GM21825 (cell line): ENCODE data around the gene PGAP6.
A peak's percentile ranks its signal among the peaks of the same experiment; 100 is the strongest.
"Not testable (repeated sequence)": the region's sequence is repeated elsewhere in the genome, so short reads cannot be mapped to it uniquely, and the experiment has no call there.

Experiments
- ATAC-seq: cut with Tn5 transposase; IDR thresholded peaks from one replicate; pipeline ENCODE4 v1.9.1; 2021; ENCODE audit warnings: mild to moderate bottlenecking, moderate library complexity; ENCODE audit not compliant: unreplicated experiment

The PGAP6 gene

GRCh38 chr16:404971-405486 lies 23.3 kb upstream of the PGAP6 start:
- ATAC-seq, result no peak

- peak; percentile 47 for ATAC-seq
These were observed 19.9 kb upstream of the PGAP6 start, which contains the start of gene DECR2 for GRCh38 chr16:401468-402348. TSS of gene DECR2 (plus strand) at chr16:401885. CDS start at chr16:401964, 79 bp downstream.

GRCh38 chr16:400061-400591 lies 18.3 kb upstream of the PGAP6 start:
- no peak for ATAC-seq

- no peak for ATAC-seq
These were observed 17.7 kb upstream of the PGAP6 start for GRCh38 chr16:399340-400019.

GRCh38 chr16:398561-399339 lies 17.0 kb upstream of the PGAP6 start:
- ATAC-seq, result no peak

GRCh38 chr16:397736-398332 lies 16.1 kb upstream of the PGAP6 start:
- ATAC-seq, result no peak

- no peak for ATAC-seq
These were observed 15.4 kb upstream of the PGAP6 start, which contains the start of gene NME4 for GRCh38 chr16:397135-397661. TSS of gene NME4 (plus strand) at chr16:397199. CDS start at chr16:397223, 24 bp downstream.

- ATAC-seq, result no peak
These were observed 14.8 kb upstream of the PGAP6 start for GRCh38 chr16:396605-397004.

- no peak for ATAC-seq
These were observed 14.4 kb upstream of the PGAP6 start for GRCh38 chr16:396199-396598.

- ATAC-seq, result no peak
These were observed 10.8 kb upstream of the PGAP6 start for GRCh38 chr16:392450-393030.

GRCh38 chr16:391885-392335 lies 10.1 kb upstream of the PGAP6 start:
- no peak for ATAC-seq

- ATAC-seq, result no peak
These were observed 7.6 kb upstream of the PGAP6 start for GRCh38 chr16:389352-389751.

GRCh38 chr16:387761-388666 lies 6.2 kb upstream of the PGAP6 start:
- ATAC-seq, result not testable (repeated sequence)

GRCh38 chr16:386641-387156 lies 4.9 kb upstream of the PGAP6 start:
- ATAC-seq, result no peak

GRCh38 chr16:383326-384051 lies 1.7 kb upstream of the PGAP6 start:
- ATAC-seq, result peak; percentile 38

GRCh38 chr16:381012-381788 lies 578 bp downstream of the PGAP6 start:
- peak; percentile 17 for ATAC-seq

- ATAC-seq, result peak; percentile 2
These were observed 1.1 kb downstream of the PGAP6 start for GRCh38 chr16:380762-381011.
